ENCODE results near the gene VPS9D1. TPM values are rescaled to one million over a fixed set of nuclear protein-coding genes. Genes with fewer than 3 reads are reported as not detected.

Gene VPS9D1
- total RNA-seq, 1 experiment from 2014 or later = 4.2 TPM

GRCh38 chr16:89689142-89689541 lies 31.6 kb downstream of the VPS9D1 start:
- DNase-seq (ENCODE audit: low spot score) (no peak), ATAC-seq (no peak)
- H3K4me3 Mint-ChIP-seq = no peak overlapping the region
- H3K27ac Mint-ChIP-seq = no peak overlapping the region
- CTCF ChIA-PET = no interaction called here
- TF ChIP-seq IRF1 (CRISPR knock-in tag; IDR thresholded peaks at IDR 0.05) = no peak
- no peak for TF ChIP-seq ARID4B (CRISPR knock-in tag; IDR thresholded peaks at IDR 0.05; ENCODE audit: borderline replicate concordance)
- TF ChIP-seq CTCF (IDR thresholded peaks at IDR 0.05) = no peak
- no peak for TF ChIP-seq STAT6 (CRISPR knock-in tag; conservative IDR thresholded peaks at IDR 0.05; ENCODE audit: low read depth)
- no peak for TF ChIP-seq E2F5 (CRISPR knock-in tag; IDR thresholded peaks at IDR 0.05)
- TF ChIP-seq SMAD3 (CRISPR knock-in tag; IDR thresholded peaks at IDR 0.05; ENCODE audit: borderline replicate concordance) = no peak
- TF ChIP-seq NR3C1 (CRISPR knock-in tag; conservative IDR thresholded peaks at IDR 0.05; ENCODE audit: low read depth) = no peak
- TF ChIP-seq ZNF532 (CRISPR knock-in tag; IDR thresholded peaks at IDR 0.05; ENCODE audit: borderline replicate concordance) = no peak
- peaks cover 3% of the 10 kb centered on the region; the same call in 1 of the 2 replicates for H3K27me3 Mint-ChIP-seq (ENCODE audit: low read depth)
- peaks cover 14% of the 10 kb centered on the region for H3K9me3 Mint-ChIP-seq
- H3K4me1 Mint-ChIP-seq = peaks cover 7% of the 10 kb centered on the region
- POLR2A ChIA-PET = no interaction called here
- H3K36me3 Mint-ChIP-seq = peaks cover 52% of the 10 kb centered on the region

GRCh38 chr16:89688395-89688794 lies 32.3 kb downstream of the VPS9D1 start:
- ChIA-PET POLR2A (interaction anchor here (0.7 kb wide), 2 partner anchors 419 to 922 kb away, joined by 3 to 11 read pairs; no protein-coding TSS in a partner anchor), CTCF (interaction anchor here (0.7 kb wide), 1 partner anchor 18 kb away, joined by 3 read pairs; no protein-coding TSS in a partner anchor)
- H3K4me1 Mint-ChIP-seq = peaks cover 7% of the 10 kb centered on the region
- no peak overlapping the region for H3K27ac Mint-ChIP-seq
- H3K36me3 Mint-ChIP-seq = peaks cover 53% of the 10 kb centered on the region
- DNase-seq (ENCODE audit: low spot score) = no peak
- TF ChIP-seq GTF2I (CRISPR knock-in tag; conservative IDR thresholded peaks at IDR 0.05) (no peak), ZNF396 (CRISPR knock-in tag; IDR thresholded peaks at IDR 0.05; ENCODE audit: borderline replicate concordance) (no peak), GABPB1 (CRISPR knock-in tag; IDR thresholded peaks at IDR 0.05) (0 out of 2 replicates have a peak, but pooled peaks have one; percentile 16), USF2 (CRISPR knock-in tag; IDR thresholded peaks at IDR 0.05) (no peak)
- peak overlapping the region; percentile 85; the same call in 1 of the 2 replicates for H3K4me3 Mint-ChIP-seq
- H3K27me3 Mint-ChIP-seq (ENCODE audit: low read depth) = peaks cover 3% of the 10 kb centered on the region; the same call in 1 of the 2 replicates
- ATAC-seq = no peak
- peaks cover 21% of the 10 kb centered on the region for H3K9me3 Mint-ChIP-seq

Measured in WTC11 (cell line).